Ascending aorta (tissue), 2 donors: Measurements from ENCODE around the gene PAGR1. TPM values are rescaled to one million over a fixed set of nuclear protein-coding genes. Genes with fewer than 3 reads are reported as not detected.

Source experiments
- DNase-seq, 2 donors: peaks; one replicate each; pipeline ENCODE4 v3.0.0-alpha.2; 2019; ENCODE audit warnings: low spot score in 2 of 2
- H3K27ac ChIP-seq, 2 donors: fragments of 200-600 bp; sonication (generic); one replicate each; pipeline ENCODE4 v1.5.1; 2016 to 2017; ENCODE audit warnings: mild to moderate bottlenecking in 1 of 2
- H3K27me3 ChIP-seq: fragments of 200-600 bp; sonication (generic); one replicate; pipeline ENCODE4 v1.5.1; 2017
- H3K36me3 ChIP-seq, 2 donors: fragments of 200-600 bp; sonication (generic); one replicate each; pipeline ENCODE4 v1.5.1; 2016
- H3K4me1 ChIP-seq, 2 donors: fragments of 200-600 bp; sonication (generic); one replicate each; pipeline ENCODE4 v1.5.1; 2016 to 2017; ENCODE audit warnings: mild to moderate bottlenecking in 1 of 2
- H3K4me3 ChIP-seq, 2 donors: fragments of 200-600 bp; sonication (generic); one replicate each; pipeline ENCODE4 v1.5.1; 2016 to 2017; ENCODE audit warnings: mild to moderate bottlenecking in 1 of 2
- H3K9me3 ChIP-seq, 2 donors: fragments of 200-600 bp; sonication (generic); one replicate each; pipeline ENCODE4 v1.5.1; 2016
- CTCF ChIP-seq, 3 experiments: fragments of 200-600 bp in 2 of 3; fragments of 450-650 bp in 1 of 3; sonication (generic) in 2 of 3; IDR thresholded peaks; one replicate each; pipeline ENCODE4 v1.5.1; 2016 to 2019; ENCODE audit warnings: antibody characterized with exemption in 3 of 3, mild to moderate bottlenecking in 1 of 3, moderate library complexity in 1 of 3
- intact Hi-C: fragments of 100-400 bp; cut with DNase I; formaldehyde crosslinking; loops from one replicate; pipeline ENCODE4 v1.15.1; 2023
- total RNA-seq: library from RNA; depleted of rRNA; stranded (reverse); fragments of >200 nt; gene quantifications from one replicate; pipeline ENCODE4 v1.1.0, GENCODE V29; 2016

Gene PAGR1
- total RNA-seq, 1 donor from 2014 or later, result 54.3 TPM

GRCh38 chr16:29816694-29817441, 916 bp downstream of the PAGR1 start:
- intact Hi-C loops, result loop anchor here (1.0 to 10.0 kb wide), 4 partner anchors 10 to 558 kb away; partner anchors contain the start of genes KIF22, MYL11 and TBC1D10B
- H3K27ac ChIP-seq, result peak overlapping the region; percentile 88 to 94
- peak in 1 of 2 donors; percentile 83 for DNase-seq
- H3K27me3 ChIP-seq, result no peaks in the 10 kb centered on the region
- H3K9me3 ChIP-seq, result no peaks in the 10 kb centered on the region
- no peak for TF ChIP-seq CTCF (IDR thresholded peaks at IDR 0.05)
- peaks cover 6 to 39% of the 10 kb centered on the region in 2 donors for H3K4me1 ChIP-seq
- H3K36me3 ChIP-seq, result peaks cover 0 to 18% of the 10 kb centered on the region in 2 donors
- peak overlapping the region; percentile 62 to 70 for H3K4me3 ChIP-seq

GRCh38 chr16:29818082-29818481, 2.1 kb downstream of the PAGR1 start:
- intact Hi-C loops, result loop anchor here (10.0 kb wide), 1 partner anchor 557 kb away; the partner anchor contains the start of genes MYL11 and TBC1D10B
- Histone ChIP-seq H3K27ac (no peak overlapping the region), H3K36me3 (peaks cover 0 to 18% of the 10 kb centered on the region in 2 donors), H3K9me3 (no peaks in the 10 kb centered on the region), H3K4me3 (no peak overlapping the region), H3K4me1 (peaks cover 16 to 45% of the 10 kb centered on the region in 2 donors), H3K27me3 (no peaks in the 10 kb centered on the region)
- no peak for DNase-seq
- TF ChIP-seq CTCF (IDR thresholded peaks at IDR 0.05), result no peak

- no peak for DNase-seq
- H3K4me3 ChIP-seq, result peak overlapping the region; percentile 54 to 76
- no peaks in the 10 kb centered on the region for H3K9me3 ChIP-seq
- TF ChIP-seq CTCF (IDR thresholded peaks at IDR 0.05), result no peak
- H3K27me3 ChIP-seq, result no peaks in the 10 kb centered on the region
- intact Hi-C loops, result loop anchor here (10.0 kb wide), 1 partner anchor 555 kb away; the partner anchor contains the start of genes MYL11 and TBC1D10B
- H3K36me3 ChIP-seq, result peaks cover 0 to 18% of the 10 kb centered on the region in 2 donors
- peak overlapping the region in 1 of 2 donors; percentile 92 for H3K27ac ChIP-seq
- H3K4me1 ChIP-seq, result peaks cover 19 to 44% of the 10 kb centered on the region in 2 donors
Observed at GRCh38 chr16:29819506-29819905, 3.6 kb downstream of the PAGR1 start.

- peak within 1 kb of the TSS; percentile 90 to 92 for H3K27ac ChIP-seq
- no peaks in the 10 kb centered on the region for H3K27me3 ChIP-seq
- peak within 1 kb of the TSS; percentile 54 to 76 for H3K4me3 ChIP-seq
- intact Hi-C loops, result loop anchor here (1.0 to 5.0 kb wide), 3 partner anchors 43 to 247 kb away; partner anchors contain the start of genes ALDOA, CDIPT, HIRIP3 and INO80E
- no peak for TF ChIP-seq CTCF (IDR thresholded peaks at IDR 0.05)
- no peaks in the 10 kb centered on the region for H3K9me3 ChIP-seq
- peaks cover 23 to 44% of the 10 kb centered on the region in 2 donors for H3K4me1 ChIP-seq
- peaks cover 0 to 18% of the 10 kb centered on the region in 2 donors for H3K36me3 ChIP-seq
- DNase-seq, result peak in 1 of 2 donors; percentile 88
Observed at GRCh38 chr16:29820271-29820701, 4.3 kb downstream of the PAGR1 start, which contains the start of gene MVP. MVP (plus strand) TSS chr16:29820462; CDS start chr16:29830550, 10,088 bp downstream.

GRCh38 chr16:29820730-29821642, 5.0 kb downstream of the PAGR1 start:
- H3K27me3 ChIP-seq, result no peaks in the 10 kb centered on the region
- H3K4me3 ChIP-seq, result peak overlapping the region; percentile 54 to 76
- H3K36me3 ChIP-seq, result peaks cover 0 to 18% of the 10 kb centered on the region in 2 donors
- no peak for TF ChIP-seq CTCF (IDR thresholded peaks at IDR 0.05)
- intact Hi-C loops, result loop anchor here (1.0 to 5.0 kb wide), 3 partner anchors 42 to 246 kb away; partner anchors contain the start of genes ALDOA, CDIPT, HIRIP3 and INO80E
- no peaks in the 10 kb centered on the region for H3K9me3 ChIP-seq
- peak overlapping the region; percentile 90 to 92 for H3K27ac ChIP-seq
- no peak for DNase-seq
- H3K4me1 ChIP-seq, result peaks cover 28 to 50% of the 10 kb centered on the region in 2 donors
